Measurements from ENCODE around the gene CCDC39.

Gene CCDC39

DNA sequence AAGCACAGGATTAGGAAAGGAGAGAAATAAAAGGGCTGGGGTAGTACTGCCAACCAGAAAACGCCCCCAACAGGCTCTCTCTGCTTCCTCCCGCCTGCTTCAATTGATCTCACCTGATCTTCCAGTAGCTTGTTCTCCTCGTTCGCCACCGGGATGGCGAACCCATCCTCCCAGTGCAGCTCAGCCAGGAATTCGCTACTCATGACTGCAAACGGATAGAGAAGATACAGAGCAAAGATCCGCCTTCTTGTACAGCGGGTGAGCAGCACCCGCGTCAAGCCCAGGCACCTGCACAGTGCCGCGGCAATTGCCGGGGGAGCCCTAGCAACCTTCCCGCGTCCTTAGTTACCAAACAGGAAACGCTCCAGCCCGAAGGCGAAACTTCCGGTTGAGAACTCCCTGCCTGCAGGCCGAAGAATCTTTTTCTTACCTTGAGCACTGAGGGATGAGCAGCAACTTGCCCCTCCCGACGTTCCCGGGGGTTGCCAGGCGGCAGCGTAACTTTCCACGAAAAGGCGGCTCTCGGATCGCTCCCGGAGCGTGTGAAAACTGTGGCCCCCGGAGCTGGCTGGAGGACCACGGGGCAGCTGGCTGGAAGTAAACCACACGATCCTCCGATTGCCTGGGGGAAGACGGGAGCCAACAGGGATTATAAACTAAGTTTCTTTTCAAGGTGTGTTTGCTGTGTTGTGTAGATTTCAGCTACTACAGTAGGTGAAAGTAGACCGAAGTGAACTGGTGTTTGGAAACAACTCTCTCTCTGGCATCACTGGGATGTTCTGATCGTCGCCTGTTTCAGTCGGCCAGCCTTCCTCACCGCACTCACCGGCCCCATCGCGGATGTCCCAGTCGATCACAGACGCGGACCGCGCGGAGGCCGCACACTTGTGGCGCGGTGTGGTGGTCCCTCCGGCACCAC is at the start of gene CCDC39:
TSS of gene CCDC39 (minus strand) at position 312 of the 919 bp plus-strand sequence. CDS start at position 203, 109 bp downstream.
- peak; percentile 95 for DNase-seq

DNA sequence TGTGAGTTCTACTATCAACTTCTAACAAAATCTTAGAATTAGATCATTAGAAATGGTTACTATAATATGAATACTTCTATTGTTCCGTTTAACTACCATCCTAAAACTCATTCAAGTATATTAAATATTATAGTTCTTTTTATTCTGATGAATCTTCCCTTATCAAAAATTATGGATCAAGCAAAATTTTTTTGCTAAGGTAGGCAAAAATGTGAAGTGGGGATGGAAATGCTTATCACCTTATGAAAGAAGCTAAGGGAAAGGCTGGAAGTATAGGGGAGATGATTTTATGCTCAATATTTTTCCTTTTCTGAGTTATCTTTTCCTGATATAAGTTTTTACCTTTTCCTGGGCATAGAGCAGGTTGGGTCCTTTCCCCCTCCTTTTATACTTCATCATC is 40.7 kb upstream of the CCDC39 start:
- no peak for DNase-seq

DNA sequence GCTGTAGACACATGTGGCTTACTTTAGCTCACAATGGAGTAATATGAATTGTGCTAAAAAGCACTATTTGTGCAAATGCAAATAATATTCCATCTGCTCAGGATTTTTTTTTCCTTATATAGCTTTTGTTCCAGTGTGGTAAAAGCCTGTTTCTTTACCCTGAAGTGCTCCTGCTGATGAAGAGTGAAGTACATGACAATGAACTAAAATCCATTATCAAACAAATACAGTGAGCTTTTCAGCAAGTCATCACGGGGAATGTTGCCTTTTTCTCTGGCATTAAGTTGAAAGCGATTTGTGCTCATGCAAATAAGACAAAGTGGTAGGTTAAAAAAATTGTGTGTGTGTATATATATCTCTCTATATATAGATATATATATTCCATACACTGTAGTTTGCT is 28.6 kb upstream of the CCDC39 start:
- DNase-seq, result peak; percentile 52

DNA sequence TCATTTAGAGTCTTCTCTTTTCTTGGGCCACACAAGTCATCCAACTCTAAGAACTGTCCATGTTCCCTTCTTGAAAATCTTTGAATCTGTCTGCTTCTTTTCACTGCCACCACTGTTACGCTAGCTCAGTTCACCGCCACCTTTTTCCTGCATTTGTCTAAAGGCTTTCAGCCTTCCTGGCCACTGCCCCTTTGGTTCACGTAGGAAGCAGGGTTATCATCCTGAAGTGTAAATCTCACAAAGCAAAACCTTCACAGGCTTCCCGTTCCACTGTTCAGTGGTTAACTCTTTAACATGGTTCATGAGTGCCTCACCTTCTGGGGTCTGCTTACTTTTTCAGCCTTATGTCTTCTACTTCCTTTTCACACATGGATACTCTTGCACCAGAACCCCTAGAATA is 26.3 kb upstream of the CCDC39 start:
- DNase-seq, result no peak

DNA sequence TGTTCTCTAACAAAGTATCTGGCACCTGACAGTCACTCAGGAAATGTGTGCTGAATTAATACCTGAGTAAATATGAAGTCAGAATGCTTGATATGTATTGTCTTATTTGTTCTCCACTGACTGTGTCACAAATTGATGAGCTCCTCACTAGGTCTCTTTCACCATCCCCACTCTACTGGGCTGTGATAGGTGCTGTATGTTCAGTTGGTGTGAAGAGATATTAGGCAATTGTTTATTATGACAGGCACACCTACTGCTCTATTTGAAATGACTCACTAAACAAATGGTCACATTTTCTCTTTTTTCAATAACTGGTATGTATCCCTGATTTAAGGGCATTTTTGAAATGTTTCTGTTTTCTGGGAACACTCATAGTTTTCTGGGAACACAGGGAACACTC is 25.2 kb upstream of the CCDC39 start:
- no peak for DNase-seq

DNA sequence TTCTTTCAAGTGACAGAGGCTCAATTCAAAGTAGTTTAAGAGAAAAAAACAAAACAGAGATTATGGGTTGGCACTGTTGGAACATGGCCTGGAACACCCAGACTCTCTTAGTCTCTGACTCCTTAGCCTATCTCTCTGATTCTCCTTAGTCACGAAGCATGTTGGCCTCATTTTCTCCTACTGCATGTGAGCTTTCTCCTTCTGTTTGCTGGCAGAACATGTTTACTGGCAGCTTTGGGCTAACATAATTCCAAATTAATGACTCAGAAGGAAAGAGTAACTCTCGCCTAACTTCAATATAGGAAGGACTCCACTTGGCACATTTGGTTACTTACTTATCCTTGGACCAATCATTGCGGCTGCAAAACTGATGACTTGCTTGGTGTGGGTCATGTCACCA is 21.7 kb upstream of the CCDC39 start:
- DNase-seq, result no peak

DNA sequence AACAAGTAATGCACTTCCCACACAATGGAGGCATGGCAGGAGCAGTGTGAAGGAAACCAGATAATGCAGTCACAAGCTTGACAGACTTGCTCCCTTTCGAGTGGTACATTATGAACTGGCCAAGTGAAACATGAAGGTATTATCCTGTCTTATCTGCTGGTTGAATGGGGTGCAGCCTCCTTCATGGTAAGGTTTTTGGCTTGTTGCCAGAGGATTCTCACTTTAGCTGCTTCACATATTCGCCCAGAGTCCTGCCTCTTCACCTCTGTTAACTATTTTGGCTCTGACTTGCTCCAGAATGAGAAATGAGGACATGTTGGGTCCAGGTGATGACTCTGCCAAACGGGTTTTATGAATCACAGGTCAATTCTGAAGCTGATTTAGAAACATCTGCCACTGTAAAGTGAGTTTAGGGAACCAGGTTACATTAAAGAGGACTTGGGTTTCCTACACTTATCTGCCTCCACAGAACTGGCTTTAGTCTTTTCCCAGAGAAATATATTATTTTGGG is 19.5 kb upstream of the CCDC39 start:
- DNase-seq, result no peak

DNA sequence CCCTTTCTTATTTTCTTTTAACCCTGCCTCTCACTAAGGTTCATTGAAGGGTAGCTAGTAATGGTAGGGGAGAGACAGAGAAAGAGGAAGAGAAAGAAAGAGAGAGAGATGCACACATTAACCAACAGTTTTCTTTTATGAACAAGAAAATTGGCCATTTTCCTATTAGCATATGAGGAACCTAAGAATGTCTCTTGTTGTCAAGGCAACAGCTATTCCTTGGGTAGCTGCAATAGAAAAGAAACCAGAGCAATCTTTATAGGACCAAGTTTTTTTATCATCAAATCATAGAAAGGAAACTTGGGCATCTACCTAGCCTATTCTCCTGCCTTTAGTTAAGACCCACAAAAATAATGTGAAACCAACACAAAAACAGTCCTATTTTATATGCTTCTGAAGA is 15.0 kb upstream of the CCDC39 start:
- DNase-seq, result no peak

DNA sequence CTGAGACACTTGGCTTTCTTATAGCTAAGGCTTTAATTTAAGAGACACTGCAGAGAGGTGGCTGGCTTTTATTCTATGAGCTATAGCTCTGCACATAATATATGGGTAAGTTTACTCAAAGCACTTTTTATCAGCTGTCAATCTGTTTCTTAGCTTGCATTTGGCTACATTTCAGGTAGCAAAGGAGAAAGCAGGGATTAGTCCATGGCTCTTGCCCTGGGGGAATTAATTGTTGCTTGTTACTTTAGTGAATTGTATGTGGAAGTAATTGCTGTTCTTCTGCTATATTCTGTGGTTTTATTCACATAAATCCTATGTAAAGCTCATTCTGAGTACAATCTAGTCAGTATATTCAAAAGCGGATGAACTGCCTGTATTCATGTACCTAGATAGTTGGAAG is 14.4 kb upstream of the CCDC39 start:
- DNase-seq, result no peak

DNA sequence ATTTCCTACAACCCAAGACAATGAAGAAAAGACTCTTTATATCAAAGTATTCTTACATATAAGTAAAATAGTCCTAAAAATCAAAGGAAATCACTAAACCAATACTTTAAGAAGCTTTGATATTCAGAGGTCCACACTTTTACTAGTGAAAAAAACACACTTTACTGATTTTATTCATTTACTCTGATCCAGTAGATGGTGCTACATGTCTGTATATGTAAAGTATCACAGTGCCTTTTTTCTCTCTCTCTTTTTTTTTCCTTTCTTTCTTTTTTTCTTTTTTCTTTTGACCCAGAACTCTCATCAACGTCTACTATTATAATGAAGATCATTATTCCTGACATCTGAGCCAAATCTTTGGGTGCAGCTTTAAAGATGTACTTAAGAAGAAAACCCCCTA is 10.8 kb upstream of the CCDC39 start:
- peak; percentile 67 for DNase-seq

DNA sequence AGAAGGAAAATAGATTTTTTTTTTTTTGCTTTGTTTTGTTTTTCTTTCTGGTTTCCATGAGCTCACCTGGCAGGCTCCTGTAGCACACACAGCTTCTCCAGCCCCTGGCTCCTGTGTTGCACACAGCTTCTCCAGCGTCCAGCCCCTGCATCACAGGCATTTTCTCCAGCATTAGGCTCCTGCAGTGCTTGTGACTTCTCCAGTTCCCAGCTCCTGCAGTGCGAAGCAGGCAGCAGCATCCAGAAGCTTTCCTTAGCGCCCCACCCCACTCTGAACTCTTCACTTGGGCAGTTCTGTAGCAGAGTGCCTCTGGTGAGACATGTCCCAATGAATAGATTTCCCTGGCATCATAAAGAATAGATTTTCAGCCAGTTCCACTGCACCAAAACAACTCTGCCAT is 5.5 kb upstream of the CCDC39 start:
- no peak for DNase-seq

DNA sequence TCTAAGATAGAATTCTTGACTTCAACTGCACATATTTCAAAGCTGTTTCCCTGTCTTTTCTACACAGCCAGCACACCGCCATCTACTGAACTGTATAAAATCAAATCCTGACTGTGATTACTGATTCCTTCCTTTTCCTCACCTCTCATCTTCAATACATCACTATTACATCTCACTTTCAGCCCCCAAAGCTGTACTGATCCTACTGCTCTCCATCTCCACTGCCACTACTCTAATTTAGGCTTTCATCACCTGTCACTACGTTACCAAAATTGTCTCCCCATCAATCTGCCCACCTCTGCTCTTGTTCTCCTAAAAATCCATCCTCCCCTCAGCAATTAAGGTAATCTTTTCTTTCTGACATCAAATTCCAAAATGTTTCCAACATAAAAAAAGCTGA is 4.5 kb upstream of the CCDC39 start:
- DNase-seq, result no peak

DNA sequence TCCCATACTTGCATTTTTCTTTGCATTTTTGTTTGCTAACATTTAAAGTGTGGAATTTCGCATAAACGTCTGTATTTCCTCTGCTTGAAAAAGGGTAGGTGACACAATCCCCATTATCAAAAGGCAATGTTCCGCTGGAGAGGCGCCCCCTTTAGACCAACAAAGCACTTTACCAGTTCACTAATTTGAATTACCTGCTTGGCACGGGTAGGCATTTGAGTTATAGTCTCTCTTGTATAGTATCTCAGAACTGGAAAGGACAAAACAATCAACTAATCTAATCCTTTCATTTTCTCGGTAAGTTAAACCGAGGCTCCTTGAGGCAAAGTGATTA is 775 bp upstream of the CCDC39 start:
- peak; percentile 80 for DNase-seq

DNA sequence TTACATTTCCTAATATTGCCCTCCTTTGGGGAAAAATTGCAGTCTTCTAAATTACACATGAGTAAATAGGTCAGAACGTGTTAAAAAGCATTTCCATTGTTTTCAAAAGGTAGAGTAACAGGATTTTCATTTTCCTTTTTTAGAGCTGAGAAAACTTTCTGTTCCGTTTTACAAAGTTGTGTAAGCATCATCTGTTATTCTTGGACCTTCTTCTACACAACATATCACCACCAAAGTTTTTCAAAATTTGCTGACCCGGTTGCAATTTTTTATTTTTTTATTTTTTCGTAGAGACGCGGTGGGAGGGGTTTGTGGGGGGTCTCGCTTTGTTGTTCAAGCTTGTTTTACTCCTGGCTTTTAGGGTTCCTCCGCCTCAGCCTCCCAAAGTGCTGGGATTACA is 1.1 kb downstream of the CCDC39 start:
- no peak for DNase-seq

DNA sequence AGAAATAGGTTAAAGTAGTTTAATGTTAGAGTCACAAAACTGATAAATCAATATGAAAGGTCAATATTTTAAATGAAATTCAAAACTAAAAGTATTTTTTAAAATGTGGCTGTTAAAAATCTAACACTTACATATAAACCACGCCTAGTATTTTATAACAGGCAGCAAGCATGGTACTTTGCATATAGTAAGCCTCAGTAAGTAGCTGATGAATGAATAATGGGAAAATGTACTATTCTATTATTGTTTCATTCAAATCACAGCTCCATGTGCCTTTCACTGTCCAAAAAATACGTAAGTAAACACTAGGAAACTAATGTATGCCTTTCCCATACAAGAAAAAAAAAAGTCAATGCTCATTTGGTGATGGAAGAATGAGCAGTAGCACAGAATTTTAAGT is 17.8 kb downstream of the CCDC39 start:
- DNase-seq, result no peak

DNA sequence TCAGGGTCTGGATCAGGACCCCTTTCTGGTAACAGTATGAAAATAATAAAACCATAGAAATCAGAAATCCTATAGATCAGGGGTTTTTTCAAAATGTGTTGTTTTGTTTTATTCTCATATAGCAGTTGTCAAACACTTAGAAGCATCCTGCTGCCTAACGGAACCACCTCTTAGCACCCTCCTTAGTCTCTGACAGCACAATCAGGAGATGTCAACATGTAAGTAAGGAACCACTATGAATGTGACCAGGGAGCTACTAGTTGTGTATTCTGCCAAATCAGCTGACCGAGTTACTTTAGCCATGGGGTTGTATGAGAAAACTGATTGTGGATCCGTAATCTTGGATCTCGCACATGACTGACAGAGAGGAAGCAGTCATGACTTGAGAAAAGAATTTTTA is 22.2 kb downstream of the CCDC39 start:
- DNase-seq, result no peak

DNA sequence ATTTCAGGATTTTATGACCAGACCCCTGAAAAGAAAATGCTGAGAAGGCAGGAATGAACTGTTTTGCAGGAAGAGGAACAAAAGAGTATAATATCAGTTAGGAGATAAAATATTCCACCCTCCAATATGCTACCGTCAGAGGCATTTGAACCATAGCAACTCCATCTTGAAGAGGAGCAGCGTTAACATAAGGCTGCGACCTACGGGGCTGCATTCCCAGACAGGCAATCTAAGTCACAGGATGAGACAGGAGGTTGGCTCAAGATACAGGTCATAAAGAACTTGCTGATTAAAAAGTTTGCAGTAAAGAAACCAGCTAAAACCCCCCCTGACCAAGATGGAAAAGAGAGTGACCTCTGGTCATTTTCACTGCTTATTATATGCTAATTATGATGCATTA is 22.9 kb downstream of the CCDC39 start:
- no peak for DNase-seq

DNA sequence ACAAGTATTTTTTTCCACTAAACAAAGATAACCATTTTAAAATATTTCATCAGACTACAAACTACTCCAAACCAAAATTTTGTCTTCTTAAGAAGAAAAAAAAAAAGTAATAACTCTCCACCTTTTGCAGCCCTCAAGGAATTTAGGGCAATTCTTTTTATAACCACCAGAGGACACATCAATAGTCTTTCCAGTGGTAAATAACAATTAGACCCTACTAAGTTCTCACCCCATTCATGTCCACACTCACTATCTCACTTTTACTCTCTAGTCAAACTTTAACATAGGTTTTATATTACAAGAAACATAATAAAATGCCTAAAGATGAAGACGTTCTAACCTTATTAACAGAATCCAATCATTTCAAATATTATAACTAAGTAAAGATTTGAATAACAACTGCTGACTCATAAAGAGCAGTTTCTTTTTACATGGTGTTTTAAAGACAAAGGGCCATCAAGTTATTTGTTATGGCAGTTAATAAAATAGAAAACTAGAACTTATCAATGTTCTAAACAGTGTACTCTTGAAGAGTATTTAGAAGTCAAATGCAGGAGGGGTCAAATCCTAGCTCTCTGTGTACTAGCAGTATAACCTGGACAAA is 33.0 kb downstream of the CCDC39 start:
- DNase-seq, result no peak

DNA sequence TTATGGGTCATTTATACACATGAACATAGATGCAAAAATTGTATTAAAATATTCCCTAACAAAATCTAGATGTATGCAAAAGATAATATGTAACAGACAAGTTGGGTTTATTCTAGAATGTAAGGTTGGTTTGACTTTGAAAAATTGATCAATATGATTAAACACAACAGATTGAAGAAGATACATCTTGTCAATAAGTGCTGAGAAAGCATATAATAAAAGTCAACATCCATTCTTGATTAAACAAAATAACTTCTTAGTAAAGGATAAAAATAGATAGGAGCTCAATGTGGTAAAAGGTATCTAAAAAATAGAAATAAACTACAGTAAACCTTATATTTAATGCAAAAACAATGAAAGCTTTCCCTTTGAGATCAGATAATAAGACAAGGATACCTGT is 38.3 kb downstream of the CCDC39 start:
- DNase-seq, result no peak

DNA sequence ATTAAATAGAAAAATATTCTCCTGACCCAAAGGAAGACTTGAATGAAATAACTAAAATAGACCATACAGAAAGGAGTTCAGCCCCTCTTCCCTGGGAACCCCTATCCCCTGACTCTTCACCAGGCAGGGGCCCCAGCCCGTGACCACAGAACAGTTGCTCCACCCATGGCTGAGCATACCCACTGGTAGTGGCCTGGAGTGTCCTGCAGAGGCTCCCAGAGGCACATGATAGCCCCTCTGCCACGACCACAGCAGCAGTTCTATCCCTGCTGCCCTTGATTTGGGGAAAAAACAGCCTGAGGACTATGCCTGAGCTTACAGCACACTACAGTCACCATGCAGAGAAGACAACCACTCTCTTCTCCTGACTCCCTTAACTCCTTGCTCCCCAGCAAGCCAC is 45.6 kb downstream of the CCDC39 start:
- DNase-seq, result no peak

DNA sequence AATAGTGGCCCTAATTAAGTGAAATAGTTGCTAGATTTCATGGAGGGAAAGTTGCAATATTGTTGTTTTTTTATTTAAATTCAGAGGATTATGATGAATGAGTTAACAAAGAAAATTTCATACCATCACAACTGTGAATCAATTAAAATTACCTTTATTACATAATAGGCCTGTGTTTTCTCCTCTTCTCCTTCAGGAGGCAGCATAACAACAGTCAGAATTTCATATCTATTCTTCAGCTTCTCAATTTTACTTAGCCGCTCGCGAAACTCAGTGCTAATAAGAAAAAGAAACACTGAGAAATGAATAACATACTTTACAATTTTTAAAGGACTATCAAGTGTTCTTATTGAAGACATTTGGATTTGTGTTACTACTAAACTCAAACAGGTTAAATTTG is 48.0 kb downstream of the CCDC39 start:
- no peak for DNase-seq

DNA sequence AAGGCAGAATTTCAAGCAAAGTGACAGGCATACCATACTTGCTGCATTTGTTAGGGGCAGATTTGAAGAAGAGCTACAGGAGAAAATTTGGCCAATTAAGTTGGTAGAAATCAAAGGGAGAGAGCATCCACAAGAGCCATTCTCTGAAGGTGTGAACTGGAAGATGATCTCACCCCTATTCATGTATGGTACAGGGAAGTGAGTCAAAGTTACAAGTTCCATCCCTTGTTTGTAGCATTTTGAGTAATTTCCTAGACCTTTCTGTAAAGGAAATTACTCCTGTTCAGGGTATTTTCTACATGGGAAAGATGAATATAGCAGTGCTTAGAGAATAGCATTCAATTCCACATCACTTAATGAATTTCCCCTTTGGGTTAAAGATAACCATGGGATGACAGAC is 48.9 kb downstream of the CCDC39 start:
- no peak for DNase-seq

DNA sequence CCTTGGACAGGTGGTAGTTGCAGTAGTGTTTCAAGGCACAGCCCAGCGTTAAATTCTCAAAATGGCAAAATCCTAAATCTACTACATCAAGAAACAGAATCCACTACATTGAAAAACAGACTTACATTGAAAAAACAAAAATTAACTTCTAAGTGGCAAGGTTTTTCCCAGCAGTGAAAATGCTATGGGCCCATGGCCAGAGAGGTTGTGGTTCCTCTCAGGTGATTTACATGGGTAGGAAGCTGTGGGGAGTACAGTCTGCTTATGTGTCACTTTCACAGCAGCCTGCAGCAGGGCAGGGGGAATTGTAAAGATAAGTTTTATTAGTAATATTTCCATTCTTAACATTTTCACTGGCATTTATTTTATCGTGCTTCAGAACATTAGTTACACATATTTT is 52.4 kb downstream of the CCDC39 start:
- no peak for DNase-seq

DNA sequence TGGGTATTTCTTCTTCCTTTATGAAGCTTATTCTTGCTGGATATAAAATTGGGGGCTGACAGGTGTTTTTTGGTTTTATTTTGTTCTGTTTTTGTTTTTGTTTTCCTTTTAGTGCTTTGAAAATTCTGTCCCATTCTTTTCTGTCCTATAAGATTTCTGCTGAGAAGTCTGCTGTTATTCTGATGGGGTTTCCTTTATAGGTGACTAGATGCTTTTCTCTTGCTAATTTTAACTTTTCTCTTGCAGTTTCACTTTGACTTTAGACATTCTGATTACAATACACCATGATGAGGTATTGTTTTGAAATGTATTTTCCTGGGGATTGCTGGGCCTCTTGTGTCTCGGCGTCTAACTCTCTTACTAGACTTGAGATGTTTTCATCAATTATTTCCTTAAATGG is 54.6 kb downstream of the CCDC39 start:
- DNase-seq, result no peak

DNA sequence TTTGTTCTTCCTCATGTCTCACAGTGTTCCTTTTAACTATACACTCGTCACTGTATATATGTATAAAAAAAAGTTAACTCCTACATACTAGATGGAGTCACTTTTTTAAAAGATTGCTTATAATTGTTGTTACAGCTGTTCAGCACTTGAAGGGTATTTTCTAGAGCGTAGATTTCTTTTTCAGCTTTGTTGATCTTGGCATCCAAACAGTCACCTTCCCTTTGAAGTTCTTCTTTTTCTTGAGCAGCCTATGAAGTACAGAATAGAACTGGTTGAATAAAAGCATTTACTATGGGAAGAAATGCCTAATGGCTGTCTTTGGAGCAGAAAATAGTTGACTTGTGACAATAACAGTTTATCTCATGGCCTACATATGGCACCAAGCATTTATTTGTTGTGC is 59.6 kb downstream of the CCDC39 start:
- DNase-seq, result no peak
